GM15510 (cell line): ENCODE results near the gene COG8.

Source experiments
- POLR2A ChIP-seq: IDR thresholded peaks from 3 replicates; pipeline ENCODE4 v1.6.1; 2011; ENCODE audit warnings: borderline replicate concordance; ENCODE audit not compliant: insufficient read length; ENCODE audit errors: extremely low read depth

COG8 gene

GRCh38 chr16:69327585-69328310 is 11.6 kb downstream of the COG8 start:
- no peak for TF ChIP-seq POLR2A

GRCh38 chr16:69326172-69326873 is 13.0 kb downstream of the COG8 start:
- no peak for TF ChIP-seq POLR2A

GRCh38 chr16:69325784-69326171 is 13.6 kb downstream of the COG8 start:
- no peak for TF ChIP-seq POLR2A

- TF ChIP-seq POLR2A, result no peak
These were observed 14.6 kb downstream of the COG8 start for GRCh38 chr16:69324585-69325253.

GRCh38 chr16:69324013-69324531 is 15.3 kb downstream of the COG8 start:
- TF ChIP-seq POLR2A, result no peak

- no peak for TF ChIP-seq POLR2A
These were observed 15.9 kb downstream of the COG8 start for GRCh38 chr16:69323415-69323814.

- no peak for TF ChIP-seq POLR2A
These were observed 17.0 kb downstream of the COG8 start for GRCh38 chr16:69322343-69322742.

- no peak for TF ChIP-seq POLR2A
These were observed 18.3 kb downstream of the COG8 start for GRCh38 chr16:69321080-69321479.

GRCh38 chr16:69320740-69321073 is 18.7 kb downstream of the COG8 start:
- no peak for TF ChIP-seq POLR2A

GRCh38 chr16:69319826-69320739 is 19.3 kb downstream of the COG8 start:
- TF ChIP-seq POLR2A, result no peak

GRCh38 chr16:69319381-69319780 is 20.0 kb downstream of the COG8 start:
- TF ChIP-seq POLR2A, result no peak

- no peak for TF ChIP-seq POLR2A
These were observed 20.5 kb downstream of the COG8 start for GRCh38 chr16:69318911-69319289.

- TF ChIP-seq POLR2A, result no peak
These were observed 21.0 kb downstream of the COG8 start for GRCh38 chr16:69318177-69318910.

GRCh38 chr16:69316595-69317034 is 22.7 kb downstream of the COG8 start:
- no peak for TF ChIP-seq POLR2A
